ENCODE measurements around the gene PSMD12.
"Not testable (repeated sequence)": the region's sequence is repeated elsewhere in the genome, so short reads cannot be mapped to it uniquely, and the experiment has no call there.

Gene PSMD12

DNA sequence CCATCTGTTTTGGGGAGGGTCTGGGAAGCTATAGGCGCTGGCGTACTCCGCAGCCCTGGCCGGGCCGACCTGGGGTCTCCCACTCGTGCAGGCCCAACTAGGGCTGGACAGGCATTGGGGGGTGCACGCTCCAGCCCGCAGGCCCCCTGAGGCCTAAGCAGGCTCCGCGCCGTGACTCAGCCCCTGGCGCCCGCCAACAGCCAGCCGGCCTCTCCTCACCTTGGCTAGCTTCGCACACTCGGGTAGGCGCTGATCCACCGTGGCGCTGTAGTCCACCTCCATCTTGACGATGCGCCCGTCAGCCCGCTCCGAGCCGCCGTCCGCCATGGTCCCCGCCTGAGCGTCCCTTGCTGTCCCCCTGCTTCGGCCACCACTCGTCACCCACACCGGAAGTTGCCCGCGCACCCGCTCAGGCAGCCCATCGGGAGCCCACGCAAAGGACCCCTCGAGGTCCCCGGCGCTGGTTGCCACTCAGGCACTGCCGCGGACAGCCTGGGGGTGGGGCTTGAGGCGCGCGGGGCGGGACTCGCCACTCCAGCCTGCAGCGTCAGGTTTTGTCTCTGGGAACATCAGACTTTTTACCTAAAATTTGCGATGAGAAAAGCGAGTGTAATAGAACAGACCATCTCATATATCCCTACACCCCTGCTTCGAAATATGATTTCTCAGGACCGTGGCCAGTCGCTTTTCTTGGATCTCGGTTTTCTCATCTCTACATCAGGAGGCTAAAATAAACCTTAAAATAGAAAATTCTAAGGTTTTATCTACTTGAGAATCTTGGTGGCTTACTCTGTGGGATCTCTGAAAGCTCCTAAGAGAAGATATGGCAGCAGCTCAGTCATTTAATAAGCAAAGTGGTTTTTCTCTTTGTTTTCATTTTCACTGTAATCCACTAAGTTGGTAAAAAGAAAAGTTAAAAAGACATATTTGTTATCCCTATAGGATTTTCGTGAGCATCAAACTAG, at the start of gene PSMD12:
Gene PSMD12, minus strand, starts transcription at position 385 of the 965 bp plus-strand sequence. Its CDS starts 58 bp downstream, at position 327.
- H3K36me3 ChIP-seq (ENCODE audit: control insufficient read depth in 1 of 2, insufficient read depth in 2 of 2, low read length in 2 of 2): peaks cover 0 to 9% of the 10 kb centered on the region in 2 donors
- peaks cover 6 to 40% of the 10 kb centered on the region in 2 donors for H3K4me1 ChIP-seq (ENCODE audit: control insufficient read depth in 1 of 2, insufficient read depth in 2 of 2, low read length in 2 of 2)
- H3K4me3 ChIP-seq (ENCODE audit: low read depth in 1 of 2, low read length in 2 of 2): peak within 1 kb of the TSS; percentile 95 to 99
- no peaks in the 10 kb centered on the region for H3K27me3 ChIP-seq (ENCODE audit: low read depth, low read length)
- no peaks in the 10 kb centered on the region for H3K9me3 ChIP-seq (ENCODE audit: control insufficient read depth in 1 of 2, low read length in 2 of 2)
- peak within 1 kb of the TSS; percentile 97 for H3K27ac ChIP-seq (ENCODE audit: low read length)

GRCh38 chr17:67415291-67415690, 48.9 kb upstream of the PSMD12 start:
- H3K27me3 ChIP-seq (ENCODE audit: low read depth, low read length): no peaks in the 10 kb centered on the region
- H3K4me3 ChIP-seq (ENCODE audit: low read depth in 1 of 2, low read length in 2 of 2): no peak overlapping the region
- H3K36me3 ChIP-seq (ENCODE audit: control insufficient read depth in 1 of 2, insufficient read depth in 2 of 2, low read length in 2 of 2): no peaks in the 10 kb centered on the region
- no peaks in the 10 kb centered on the region for H3K9me3 ChIP-seq (ENCODE audit: control insufficient read depth in 1 of 2, low read length in 2 of 2)
- peaks cover 0 to 7% of the 10 kb centered on the region in 2 donors for H3K4me1 ChIP-seq (ENCODE audit: control insufficient read depth in 1 of 2, insufficient read depth in 2 of 2, low read length in 2 of 2)
- H3K27ac ChIP-seq (ENCODE audit: low read length): no peak overlapping the region

DNA sequence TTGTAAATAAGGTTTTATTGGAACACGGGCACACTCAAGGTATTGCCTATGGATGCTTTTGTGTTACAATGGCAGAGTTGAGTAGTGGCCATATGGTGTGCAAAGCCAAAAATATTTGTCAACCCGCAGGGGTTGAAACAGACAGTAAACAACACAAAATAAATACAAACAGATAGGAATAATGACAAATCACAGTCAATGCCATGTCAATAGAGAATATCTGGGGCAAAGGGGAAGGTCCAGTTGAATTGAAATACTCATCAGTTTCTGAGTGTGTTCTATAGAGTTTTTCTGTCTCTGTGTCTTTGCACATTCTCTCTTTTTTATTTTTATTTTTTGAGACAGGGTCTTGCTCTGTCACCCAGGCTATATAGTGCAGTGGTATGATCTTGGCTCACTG, 48.2 kb upstream of the PSMD12 start:
- Histone ChIP-seq H3K4me3 (ENCODE audit: low read depth in 1 of 2, low read length in 2 of 2) (no peak overlapping the region), H3K27ac (ENCODE audit: low read length) (no peak overlapping the region), H3K36me3 (ENCODE audit: control insufficient read depth in 1 of 2, insufficient read depth in 2 of 2, low read length in 2 of 2) (no peaks in the 10 kb centered on the region), H3K9me3 (ENCODE audit: control insufficient read depth in 1 of 2, low read length in 2 of 2) (no peaks in the 10 kb centered on the region), H3K27me3 (ENCODE audit: low read depth, low read length) (no peaks in the 10 kb centered on the region), H3K4me1 (ENCODE audit: control insufficient read depth in 1 of 2, insufficient read depth in 2 of 2, low read length in 2 of 2) (peaks cover 0 to 7% of the 10 kb centered on the region in 2 donors)

DNA sequence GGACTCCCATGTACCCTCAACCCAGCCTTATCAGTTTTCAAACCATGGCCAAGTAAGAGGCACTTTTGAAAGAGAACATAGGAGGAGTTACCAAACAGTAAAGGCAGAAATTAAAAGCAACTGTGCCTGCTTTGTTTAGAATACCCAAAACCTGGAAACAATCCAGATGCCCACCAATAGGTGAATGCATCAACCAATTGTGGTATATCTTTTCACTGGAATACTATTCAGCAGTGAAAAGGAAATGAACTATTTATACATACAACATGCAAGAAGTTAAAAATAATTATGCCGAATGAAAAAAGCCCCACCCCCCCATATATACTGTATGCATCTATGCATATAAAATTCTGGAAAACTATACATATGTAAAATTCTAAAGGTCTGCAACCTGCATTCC, 47.8 kb upstream of the PSMD12 start:
- Histone ChIP-seq H3K27ac (ENCODE audit: low read length) (no peak overlapping the region), H3K4me1 (ENCODE audit: control insufficient read depth in 1 of 2, insufficient read depth in 2 of 2, low read length in 2 of 2) (peaks cover 0 to 7% of the 10 kb centered on the region in 2 donors), H3K36me3 (ENCODE audit: control insufficient read depth in 1 of 2, insufficient read depth in 2 of 2, low read length in 2 of 2) (no peaks in the 10 kb centered on the region), H3K4me3 (ENCODE audit: low read depth in 1 of 2, low read length in 2 of 2) (no peak overlapping the region), H3K27me3 (ENCODE audit: low read depth, low read length) (no peaks in the 10 kb centered on the region), H3K9me3 (ENCODE audit: control insufficient read depth in 1 of 2, low read length in 2 of 2) (no peaks in the 10 kb centered on the region)

- Histone ChIP-seq H3K9me3 (ENCODE audit: control insufficient read depth in 1 of 2, low read length in 2 of 2) (no peaks in the 10 kb centered on the region), H3K4me1 (ENCODE audit: control insufficient read depth in 1 of 2, insufficient read depth in 2 of 2, low read length in 2 of 2) (peaks cover 0 to 7% of the 10 kb centered on the region in 2 donors), H3K4me3 (ENCODE audit: low read depth in 1 of 2, low read length in 2 of 2) (no peak overlapping the region), H3K27ac (ENCODE audit: low read length) (no peak overlapping the region), H3K36me3 (ENCODE audit: control insufficient read depth in 1 of 2, insufficient read depth in 2 of 2, low read length in 2 of 2) (no peaks in the 10 kb centered on the region), H3K27me3 (ENCODE audit: low read depth, low read length) (no peaks in the 10 kb centered on the region)
Measured at GRCh38 chr17:67413388-67413787, 47.0 kb upstream of the PSMD12 start.

DNA sequence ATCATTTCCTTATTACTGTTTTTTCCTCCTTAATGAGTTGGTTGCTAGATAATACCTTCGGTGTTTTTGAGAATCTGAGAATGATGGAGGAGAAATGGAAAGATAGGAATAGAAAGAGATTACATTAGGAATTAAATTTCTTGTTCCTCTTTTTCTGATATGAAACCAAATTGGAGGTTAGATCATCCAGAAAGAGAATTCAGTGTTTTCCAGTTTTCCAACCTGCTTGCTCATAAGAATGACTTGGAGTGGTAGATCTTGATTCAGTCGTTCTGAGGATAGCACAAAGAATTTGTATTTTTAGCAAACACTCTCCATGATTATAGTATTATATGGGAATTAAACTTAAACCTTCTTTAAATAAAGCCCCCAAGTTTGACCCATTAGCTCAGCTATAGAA, 46.6 kb upstream of the PSMD12 start:
- no peaks in the 10 kb centered on the region for H3K36me3 ChIP-seq (ENCODE audit: control insufficient read depth in 1 of 2, insufficient read depth in 2 of 2, low read length in 2 of 2)
- H3K27me3 ChIP-seq (ENCODE audit: low read depth, low read length): no peaks in the 10 kb centered on the region
- no peaks in the 10 kb centered on the region for H3K9me3 ChIP-seq (ENCODE audit: control insufficient read depth in 1 of 2, low read length in 2 of 2)
- H3K4me3 ChIP-seq (ENCODE audit: low read depth in 1 of 2, low read length in 2 of 2): no peak overlapping the region
- no peak overlapping the region for H3K27ac ChIP-seq (ENCODE audit: low read length)
- peaks cover 0 to 7% of the 10 kb centered on the region in 2 donors for H3K4me1 ChIP-seq (ENCODE audit: control insufficient read depth in 1 of 2, insufficient read depth in 2 of 2, low read length in 2 of 2)

DNA sequence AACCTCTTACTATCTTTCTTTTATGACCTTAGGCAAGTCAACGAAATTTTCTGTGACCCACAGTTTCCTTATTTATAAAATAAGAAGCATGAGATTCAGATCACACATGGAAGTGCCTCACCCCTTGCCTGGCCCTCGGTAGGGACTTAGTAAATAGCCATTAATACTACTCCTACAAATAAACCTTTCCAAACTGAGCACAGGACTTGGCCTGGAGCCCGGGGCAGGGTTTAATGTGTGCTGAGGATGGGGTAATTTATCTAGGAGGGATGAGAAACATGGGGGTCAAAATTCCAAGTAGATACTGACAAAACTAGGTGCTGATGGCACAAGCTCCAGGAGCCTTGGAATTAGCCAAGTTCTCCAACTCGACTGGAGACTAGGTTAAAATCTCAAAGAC, 45.7 kb upstream of the PSMD12 start:
- Histone ChIP-seq H3K27ac (ENCODE audit: low read length) (no peak overlapping the region), H3K9me3 (ENCODE audit: control insufficient read depth in 1 of 2, low read length in 2 of 2) (no peaks in the 10 kb centered on the region), H3K27me3 (ENCODE audit: low read depth, low read length) (no peaks in the 10 kb centered on the region), H3K4me3 (ENCODE audit: low read depth in 1 of 2, low read length in 2 of 2) (no peak overlapping the region), H3K4me1 (ENCODE audit: control insufficient read depth in 1 of 2, insufficient read depth in 2 of 2, low read length in 2 of 2) (peaks cover 0 to 7% of the 10 kb centered on the region in 2 donors), H3K36me3 (ENCODE audit: control insufficient read depth in 1 of 2, insufficient read depth in 2 of 2, low read length in 2 of 2) (no peaks in the 10 kb centered on the region)

DNA sequence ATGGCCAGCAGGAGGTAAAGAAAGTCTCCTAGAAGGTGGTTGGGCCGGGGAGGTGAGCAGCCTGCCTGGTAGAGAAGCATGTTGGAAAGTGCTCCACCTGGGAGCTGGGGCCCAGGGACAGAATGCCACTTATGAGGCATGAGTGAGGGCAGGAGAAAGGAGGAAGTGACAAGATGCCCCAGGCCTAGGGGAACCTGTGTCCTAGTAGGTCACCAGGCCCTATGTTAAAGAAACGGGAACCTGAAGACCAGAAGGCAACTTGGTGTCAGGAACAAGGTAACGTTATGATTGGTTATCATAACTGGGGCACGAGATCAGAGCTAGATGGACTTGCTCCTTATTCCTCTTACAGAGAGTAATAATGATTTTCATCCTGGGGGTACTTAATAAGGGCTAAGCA, 45.0 kb upstream of the PSMD12 start:
- H3K4me3 ChIP-seq (ENCODE audit: low read depth in 1 of 2, low read length in 2 of 2): no peak overlapping the region
- no peaks in the 10 kb centered on the region for H3K9me3 ChIP-seq (ENCODE audit: control insufficient read depth in 1 of 2, low read length in 2 of 2)
- H3K4me1 ChIP-seq (ENCODE audit: control insufficient read depth in 1 of 2, insufficient read depth in 2 of 2, low read length in 2 of 2): peaks cover 0 to 7% of the 10 kb centered on the region in 2 donors
- H3K36me3 ChIP-seq (ENCODE audit: control insufficient read depth in 1 of 2, insufficient read depth in 2 of 2, low read length in 2 of 2): no peaks in the 10 kb centered on the region
- H3K27me3 ChIP-seq (ENCODE audit: low read depth, low read length): no peaks in the 10 kb centered on the region
- no peak overlapping the region for H3K27ac ChIP-seq (ENCODE audit: low read length)

DNA sequence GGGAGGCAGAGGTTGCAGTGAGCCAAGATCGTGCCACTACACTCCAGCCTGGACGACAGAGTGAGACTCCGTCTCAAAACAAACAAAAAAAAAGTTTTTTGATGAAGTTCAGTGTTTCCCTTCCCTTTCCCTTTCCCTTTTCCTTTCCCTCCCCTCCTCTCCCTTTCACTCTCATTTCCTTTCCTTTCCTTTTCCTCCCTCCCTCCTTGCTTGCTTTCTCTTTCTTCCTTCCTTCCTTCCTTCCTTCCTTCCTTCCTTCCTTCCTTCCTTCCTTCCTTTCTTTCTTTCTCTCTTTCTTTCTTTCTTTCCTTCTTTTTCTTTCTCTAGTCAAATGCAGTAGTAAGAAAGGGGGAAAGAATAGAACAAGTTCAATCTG, 42.1 kb upstream of the PSMD12 start:
- not testable (repeated sequence) for H3K9me3 ChIP-seq (ENCODE audit: control insufficient read depth in 1 of 2, low read length in 2 of 2); H3K27ac ChIP-seq (ENCODE audit: low read length); H3K27me3 ChIP-seq (ENCODE audit: low read depth, low read length); H3K36me3 ChIP-seq (ENCODE audit: control insufficient read depth in 1 of 2, insufficient read depth in 2 of 2, low read length in 2 of 2); H3K4me1 ChIP-seq (ENCODE audit: control insufficient read depth in 1 of 2, insufficient read depth in 2 of 2, low read length in 2 of 2); H3K4me3 ChIP-seq (ENCODE audit: low read depth in 1 of 2, low read length in 2 of 2)

DNA sequence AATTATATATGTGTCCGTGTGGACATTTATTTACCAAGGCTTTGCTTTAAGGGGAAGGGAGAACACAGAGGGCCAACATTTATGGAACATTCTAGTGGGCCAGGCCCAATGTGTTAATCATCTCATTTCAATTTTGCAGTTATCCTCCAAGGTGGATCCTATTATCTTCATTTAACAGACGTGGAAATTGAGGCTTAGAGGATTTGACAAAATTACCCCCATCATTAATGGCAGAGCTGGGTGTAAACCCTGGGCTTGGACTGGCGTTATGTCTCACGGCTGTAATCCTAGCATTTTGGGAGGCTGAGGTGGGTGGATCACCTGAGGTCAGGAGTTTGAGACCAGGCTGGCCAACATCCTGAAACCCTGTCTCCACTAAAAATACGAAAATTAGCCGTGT, 37.1 kb upstream of the PSMD12 start:
- Histone ChIP-seq H3K9me3 (ENCODE audit: control insufficient read depth in 1 of 2, low read length in 2 of 2) (no peaks in the 10 kb centered on the region), H3K36me3 (ENCODE audit: control insufficient read depth in 1 of 2, insufficient read depth in 2 of 2, low read length in 2 of 2) (no peaks in the 10 kb centered on the region), H3K4me3 (ENCODE audit: low read depth in 1 of 2, low read length in 2 of 2) (no peak overlapping the region), H3K27ac (ENCODE audit: low read length) (no peak overlapping the region), H3K4me1 (ENCODE audit: control insufficient read depth in 1 of 2, insufficient read depth in 2 of 2, low read length in 2 of 2) (peaks cover 4 to 8% of the 10 kb centered on the region in 2 donors), H3K27me3 (ENCODE audit: low read depth, low read length) (no peaks in the 10 kb centered on the region)

- Histone ChIP-seq H3K4me1 (ENCODE audit: control insufficient read depth in 1 of 2, insufficient read depth in 2 of 2, low read length in 2 of 2) (peaks cover 4 to 8% of the 10 kb centered on the region in 2 donors), H3K27me3 (ENCODE audit: low read depth, low read length) (no peaks in the 10 kb centered on the region), H3K36me3 (ENCODE audit: control insufficient read depth in 1 of 2, insufficient read depth in 2 of 2, low read length in 2 of 2) (no peaks in the 10 kb centered on the region), H3K4me3 (ENCODE audit: low read depth in 1 of 2, low read length in 2 of 2) (no peak overlapping the region), H3K27ac (ENCODE audit: low read length) (no peak overlapping the region), H3K9me3 (ENCODE audit: control insufficient read depth in 1 of 2, low read length in 2 of 2) (no peaks in the 10 kb centered on the region)
Measured at GRCh38 chr17:67403065-67403464, 36.7 kb upstream of the PSMD12 start.

Data from muscle layer of duodenum (tissue), 2 donors.